DND-41 (cell line): Measurements from ENCODE around the gene JAZF1.

Source experiments
- EZH2 ChIP-seq: IDR thresholded peaks from 3 replicates; pipeline ENCODE4 v1.6.1; 2012; ENCODE audit warnings: borderline replicate concordance, low read depth, mild to moderate bottlenecking, moderate library complexity, low read length, inconsistent platforms; ENCODE audit not compliant: severe bottlenecking
- TF ChIP-seq, protein P1 (sequence below): IDR thresholded peaks from 2 replicates; pipeline ENCODE4 v1.5.1; 2012; ENCODE audit warnings: borderline replicate concordance, low read length, moderate library complexity, mild to moderate bottlenecking; ENCODE audit not compliant: poor library complexity, severe bottlenecking; ENCODE audit errors: extremely low read depth

DNA sequence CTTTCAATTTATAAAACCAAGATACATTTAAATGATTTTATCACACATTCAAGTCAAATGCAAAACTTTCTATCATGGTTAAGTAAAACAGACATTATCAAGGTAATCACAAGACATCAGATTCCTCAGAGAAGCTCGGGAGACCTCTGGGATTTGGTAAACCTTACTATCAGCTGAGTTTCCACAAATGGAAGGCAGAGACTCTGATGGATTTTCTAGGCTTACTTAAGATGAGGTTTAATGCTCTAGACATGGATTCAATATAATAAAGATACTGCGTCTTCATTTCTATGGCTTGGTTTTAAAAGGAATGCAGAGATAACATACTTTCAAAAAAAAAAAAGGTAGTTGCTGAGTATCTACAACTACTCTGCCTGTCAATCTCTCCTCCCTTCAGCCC is 171.7 kb downstream of the JAZF1 start:
- TF ChIP-seq, protein P1, sequence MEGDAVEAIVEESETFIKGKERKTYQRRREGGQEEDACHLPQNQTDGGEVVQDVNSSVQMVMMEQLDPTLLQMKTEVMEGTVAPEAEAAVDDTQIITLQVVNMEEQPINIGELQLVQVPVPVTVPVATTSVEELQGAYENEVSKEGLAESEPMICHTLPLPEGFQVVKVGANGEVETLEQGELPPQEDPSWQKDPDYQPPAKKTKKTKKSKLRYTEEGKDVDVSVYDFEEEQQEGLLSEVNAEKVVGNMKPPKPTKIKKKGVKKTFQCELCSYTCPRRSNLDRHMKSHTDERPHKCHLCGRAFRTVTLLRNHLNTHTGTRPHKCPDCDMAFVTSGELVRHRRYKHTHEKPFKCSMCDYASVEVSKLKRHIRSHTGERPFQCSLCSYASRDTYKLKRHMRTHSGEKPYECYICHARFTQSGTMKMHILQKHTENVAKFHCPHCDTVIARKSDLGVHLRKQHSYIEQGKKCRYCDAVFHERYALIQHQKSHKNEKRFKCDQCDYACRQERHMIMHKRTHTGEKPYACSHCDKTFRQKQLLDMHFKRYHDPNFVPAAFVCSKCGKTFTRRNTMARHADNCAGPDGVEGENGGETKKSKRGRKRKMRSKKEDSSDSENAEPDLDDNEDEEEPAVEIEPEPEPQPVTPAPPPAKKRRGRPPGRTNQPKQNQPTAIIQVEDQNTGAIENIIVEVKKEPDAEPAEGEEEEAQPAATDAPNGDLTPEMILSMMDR, result no peak
- TF ChIP-seq EZH2, result no peak
